Mucosa of descending colon (tissue), 3 donors: ENCODE measurements around the gene MICAL3. TPM values are rescaled to one million over a fixed set of nuclear protein-coding genes. Genes with fewer than 3 reads are reported as not detected.
A peak's percentile ranks its signal among the peaks of the same experiment; 100 is the strongest.

Source experiments
- ATAC-seq: fragments of 200-7000 bp; cut with Tn5 transposase; one replicate; pipeline ENCODE4 v1.9.1; 2020; ENCODE audit warnings: mild to moderate bottlenecking, moderate library complexity
- DNase-seq, 3 donors: peaks; one replicate each; pipeline ENCODE4 v3.0.0-alpha.2; 2020
- H3K36me3 ChIP-seq: fragments of 200-600 bp; one replicate; pipeline ENCODE4 v1.8.0; 2021; ENCODE audit warnings: low read depth, mild to moderate bottlenecking
- H3K4me1 ChIP-seq: fragments of 200-600 bp; one replicate; pipeline ENCODE4 v1.8.0; 2021; ENCODE audit warnings: low read depth, mild to moderate bottlenecking
- H3K4me3 ChIP-seq: fragments of 200-600 bp; one replicate; pipeline ENCODE4 v1.8.0; 2021; ENCODE audit warnings: mild to moderate bottlenecking
- H3K9me3 ChIP-seq: fragments of 200-600 bp; one replicate; pipeline ENCODE4 v1.8.0; 2021; ENCODE audit warnings: mild to moderate bottlenecking
- CTCF ChIP-seq: fragments of 200-600 bp; IDR thresholded peaks from one replicate; pipeline ENCODE4 v1.8.0; 2022; ENCODE audit warnings: antibody characterized with exemption, mild to moderate bottlenecking
- intact Hi-C, 2 donors: fragments of 100-400 bp; cut with DNase I in 1 of 2; cut with micrococcal nuclease in 1 of 2; formaldehyde crosslinking; loops; one replicate each; pipeline versions ENCODE4 v1.11.0 to v1.11.1; 2022; cut with DNase I, micrococcal nuclease
- total RNA-seq, 3 donors: library from RNA; stranded (reverse); fragmentation: NEBNext Ultra II Directional in 2 of 3; extraction: Animal tissue kit (Norgen Biotek cat#: 25700) in 2 of 3; gene quantifications; one replicate each; pipeline versions ENCODE4 v1.2.1 to v1.2.4, GENCODE V29; 2021 to 2023
- donor health status: DM: no; HTN: no; CAD: no; lungs with moderate emphysema.
- donor health status: DM: no; HTN: no; CAD: no.
- donor health status: DM: no; HTN: yes; CAD: no.

Gene MICAL3
- total RNA-seq, 3 donors from 2014 or later, result 75.8 to 135 (median 129) TPM

GRCh38 chr22:17910561-17911311, 113.6 kb downstream of the MICAL3 start:
- no peak overlapping the region for H3K4me3 ChIP-seq
- H3K4me1 ChIP-seq, result no peaks in the 10 kb centered on the region
- no peak for DNase-seq
- ATAC-seq, result peak; percentile 47
- H3K36me3 ChIP-seq, result no peaks in the 10 kb centered on the region
- H3K9me3 ChIP-seq, result no peaks in the 10 kb centered on the region
- TF ChIP-seq CTCF, result no peak
- intact Hi-C loops, result no loop called here

- no peak for ATAC-seq
- Histone ChIP-seq H3K36me3 (no peaks in the 10 kb centered on the region), H3K9me3 (no peaks in the 10 kb centered on the region), H3K4me3 (no peak overlapping the region), H3K4me1 (no peaks in the 10 kb centered on the region)
- intact Hi-C loops, result no loop called here
- TF ChIP-seq CTCF, result no peak
- DNase-seq, result no peak
Observed at GRCh38 chr22:17907748-17908051, 116.7 kb downstream of the MICAL3 start.

GRCh38 chr22:17906978-17907747, 117.2 kb downstream of the MICAL3 start:
- no peak for DNase-seq
- intact Hi-C loops, result no loop called here
- peak; percentile 9 for ATAC-seq
- Histone ChIP-seq H3K4me1 (no peaks in the 10 kb centered on the region), H3K4me3 (no peak overlapping the region), H3K9me3 (no peaks in the 10 kb centered on the region), H3K36me3 (no peaks in the 10 kb centered on the region)
- no peak for TF ChIP-seq CTCF

GRCh38 chr22:17905445-17905844, 118.9 kb downstream of the MICAL3 start:
- TF ChIP-seq CTCF, result no peak
- Histone ChIP-seq H3K4me3 (no peak overlapping the region), H3K36me3 (no peaks in the 10 kb centered on the region), H3K9me3 (no peaks in the 10 kb centered on the region), H3K4me1 (no peaks in the 10 kb centered on the region)
- DNase-seq (no peak), ATAC-seq (no peak)
- intact Hi-C loops, result no loop called here

- H3K4me1 ChIP-seq, result no peaks in the 10 kb centered on the region
- DNase-seq (no peak), ATAC-seq (no peak)
- no peak overlapping the region for H3K4me3 ChIP-seq
- TF ChIP-seq CTCF, result no peak
- intact Hi-C loops, result no loop called here
- no peaks in the 10 kb centered on the region for H3K36me3 ChIP-seq
- H3K9me3 ChIP-seq, result no peaks in the 10 kb centered on the region
Observed at GRCh38 chr22:17903564-17904295, 120.6 kb downstream of the MICAL3 start.
